Ovary (tissue), 3 donors: ENCODE data around the gene PEAK1.

Source experiments
- EP300 ChIP-seq: sonication (generic); formaldehyde crosslinking; IDR thresholded peaks from one replicate; pipeline ENCODE4 v1.6.1; 2017; ENCODE audit warnings: antibody characterized with exemption
- POLR2A ChIP-seq: fragments of 450-650 bp; IDR thresholded peaks from one replicate; pipeline ENCODE4 v1.6.1; 2017; ENCODE audit warnings: antibody characterized with exemption, mild to moderate bottlenecking, moderate library complexity
- TF ChIP-seq, protein P1 (sequence below), 3 donors: fragments of 450-650 bp in 2 of 3; fragments of 200-600 bp in 1 of 3; IDR thresholded peaks; one replicate each; pipeline versions ENCODE4 v1.5.1 to v1.8.0; 2016 to 2022; ENCODE audit warnings: antibody characterized with exemption in 3 of 3, mild to moderate bottlenecking in 1 of 3
- donor health status: DM: no; HTN: no; CAD: no.

DNA sequence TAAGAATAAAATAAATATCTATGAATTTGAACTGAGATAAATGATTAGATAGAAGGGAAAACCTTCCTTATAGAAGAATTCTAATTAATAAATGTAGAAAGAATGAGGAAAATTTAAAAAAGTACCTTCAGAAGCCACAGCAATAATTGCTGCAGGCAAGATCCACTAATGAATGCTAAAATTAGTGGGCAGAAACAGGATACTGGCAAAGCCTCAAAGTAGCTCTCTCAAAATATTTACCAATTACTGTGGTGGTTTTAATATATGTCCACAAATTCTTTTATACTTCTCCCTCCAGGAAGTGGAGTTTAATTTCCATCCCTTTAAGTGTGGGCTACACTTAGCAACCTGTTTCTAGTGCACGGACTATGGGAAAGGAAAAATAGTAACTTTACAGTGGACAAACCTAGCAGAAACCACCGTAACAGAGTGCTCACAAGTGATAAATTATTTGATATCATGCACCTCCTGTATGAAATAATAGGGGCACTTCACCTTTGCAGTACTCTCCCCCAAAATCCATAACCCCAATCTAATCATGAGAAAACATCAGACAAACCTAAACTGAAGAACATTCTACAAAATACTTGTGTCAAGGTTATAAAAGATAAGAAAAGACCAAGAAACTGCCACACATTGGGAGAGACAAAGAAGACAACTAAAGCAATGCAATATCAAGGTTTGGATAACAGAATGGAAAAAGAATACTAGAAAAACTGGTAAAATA is 6.8 kb downstream of the PEAK1 start:
- TF ChIP-seq, protein P1, sequence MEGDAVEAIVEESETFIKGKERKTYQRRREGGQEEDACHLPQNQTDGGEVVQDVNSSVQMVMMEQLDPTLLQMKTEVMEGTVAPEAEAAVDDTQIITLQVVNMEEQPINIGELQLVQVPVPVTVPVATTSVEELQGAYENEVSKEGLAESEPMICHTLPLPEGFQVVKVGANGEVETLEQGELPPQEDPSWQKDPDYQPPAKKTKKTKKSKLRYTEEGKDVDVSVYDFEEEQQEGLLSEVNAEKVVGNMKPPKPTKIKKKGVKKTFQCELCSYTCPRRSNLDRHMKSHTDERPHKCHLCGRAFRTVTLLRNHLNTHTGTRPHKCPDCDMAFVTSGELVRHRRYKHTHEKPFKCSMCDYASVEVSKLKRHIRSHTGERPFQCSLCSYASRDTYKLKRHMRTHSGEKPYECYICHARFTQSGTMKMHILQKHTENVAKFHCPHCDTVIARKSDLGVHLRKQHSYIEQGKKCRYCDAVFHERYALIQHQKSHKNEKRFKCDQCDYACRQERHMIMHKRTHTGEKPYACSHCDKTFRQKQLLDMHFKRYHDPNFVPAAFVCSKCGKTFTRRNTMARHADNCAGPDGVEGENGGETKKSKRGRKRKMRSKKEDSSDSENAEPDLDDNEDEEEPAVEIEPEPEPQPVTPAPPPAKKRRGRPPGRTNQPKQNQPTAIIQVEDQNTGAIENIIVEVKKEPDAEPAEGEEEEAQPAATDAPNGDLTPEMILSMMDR (IDR thresholded peaks at IDR 0.05): no peak
- TF ChIP-seq EP300 (no peak), POLR2A (no peak)
